H9 (cell line): Measurements from ENCODE around the gene GALNT9. TPM values are rescaled to one million over a fixed set of nuclear protein-coding genes. Genes with fewer than 3 reads are reported as not detected.

Experiments used
- DNase-seq: peaks from one replicate; pipeline ENCODE4 v3.0.0-alpha.2; 2017
- H2AFZ ChIP-seq: one replicate; pipeline ENCODE4 v1.6.1; 2013; ENCODE audit warnings: mild to moderate bottlenecking, low read length, control low read depth, moderate library complexity
- H2AK5ac ChIP-seq: 2 replicates; pipeline ENCODE4 v1.6.1; 2013; ENCODE audit warnings: low read length, control low read depth, mixed read lengths; ENCODE audit not compliant: insufficient read length
- H2BK120ac ChIP-seq: one replicate; pipeline ENCODE4 v1.6.1; 2013; ENCODE audit warnings: low read depth, mild to moderate bottlenecking, low read length, control low read depth, inconsistent platforms; ENCODE audit not compliant: poor library complexity, severe bottlenecking
- H2BK12ac ChIP-seq: 2 replicates; pipeline ENCODE4 v1.6.1; 2013; ENCODE audit warnings: low read length, control low read depth, mixed read lengths, low read depth; ENCODE audit not compliant: insufficient read length
- H2BK15ac ChIP-seq: 2 replicates; pipeline ENCODE4 v1.6.1; 2013; ENCODE audit warnings: low read depth, low read length, control low read depth
- H2BK20ac ChIP-seq: one replicate; pipeline ENCODE4 v1.6.1; 2013; ENCODE audit warnings: low read depth, mild to moderate bottlenecking, low read length, control low read depth, inconsistent platforms; ENCODE audit not compliant: poor library complexity, severe bottlenecking
- H2BK5ac ChIP-seq: 2 replicates; pipeline ENCODE4 v1.6.1; 2013; ENCODE audit warnings: low read length, control low read depth, mixed read lengths; ENCODE audit not compliant: insufficient read length
- H3K14ac ChIP-seq: 2 replicates; pipeline ENCODE4 v1.6.1; 2013; ENCODE audit warnings: low read length, control low read depth; ENCODE audit not compliant: insufficient read depth
- H3K18ac ChIP-seq: 2 replicates; pipeline ENCODE4 v1.6.1; 2013; ENCODE audit warnings: low read depth, mild to moderate bottlenecking, mixed read lengths, low read length, control low read depth; ENCODE audit not compliant: insufficient read length
- H3K23ac ChIP-seq: 2 replicates; pipeline ENCODE4 v1.6.1; 2013; ENCODE audit warnings: low read length, control low read depth, mixed read lengths, low read depth; ENCODE audit not compliant: insufficient read length
- H3K23me2 ChIP-seq: 2 replicates; pipeline ENCODE4 v1.6.1; 2013; ENCODE audit warnings: low read depth, mild to moderate bottlenecking, mixed read lengths, low read length, control low read depth; ENCODE audit not compliant: insufficient read length, poor library complexity, severe bottlenecking
- H3K27ac ChIP-seq: 2 replicates; pipeline ENCODE4 v1.5.1; 2013; ENCODE audit warnings: low read length, control low read depth, mixed read lengths, low read depth; ENCODE audit not compliant: insufficient read length
- H3K27me3 ChIP-seq: 2 replicates; pipeline ENCODE4 v1.6.1; 2013; ENCODE audit warnings: low read length, control low read depth, inconsistent platforms; ENCODE audit not compliant: insufficient read depth
- H3K4ac ChIP-seq: 2 replicates; pipeline ENCODE4 v1.6.1; 2013; ENCODE audit warnings: low read depth, mild to moderate bottlenecking, control low read depth, inconsistent platforms, low read length, moderate library complexity
- H3K4me1 ChIP-seq: 2 replicates; pipeline ENCODE4 v1.6.1; 2013; ENCODE audit warnings: low read length, control low read depth, inconsistent platforms; ENCODE audit not compliant: insufficient read depth
- H3K4me2 ChIP-seq: 2 replicates; pipeline ENCODE4 v1.6.1; 2013; ENCODE audit warnings: low read length, control low read depth, mixed read lengths; ENCODE audit not compliant: insufficient read length, insufficient read depth
- H3K56ac ChIP-seq: 2 replicates; pipeline ENCODE4 v1.6.1; 2013; ENCODE audit warnings: low read depth, mild to moderate bottlenecking, mixed read lengths, low read length, control low read depth; ENCODE audit not compliant: insufficient read length
- H3K79me1 ChIP-seq: 2 replicates; pipeline ENCODE4 v1.6.1; 2013; ENCODE audit warnings: low read depth, mild to moderate bottlenecking, moderate library complexity, low read length, control low read depth, inconsistent platforms; ENCODE audit not compliant: insufficient read depth, poor library complexity, severe bottlenecking
- H3K79me2 ChIP-seq: 2 replicates; pipeline ENCODE4 v1.6.1; 2013; ENCODE audit warnings: low read length, control low read depth, inconsistent platforms; ENCODE audit not compliant: insufficient read depth
- H3K9ac ChIP-seq: 2 replicates; pipeline ENCODE4 v1.6.1; 2013; ENCODE audit warnings: low read length, control low read depth, mixed read lengths; ENCODE audit not compliant: insufficient read length; ENCODE audit errors: extremely low read depth
- H3K9me3 ChIP-seq: one replicate; pipeline ENCODE4 v1.6.1; 2013; ENCODE audit warnings: low read depth, low read length, inconsistent platforms; ENCODE audit not compliant: control insufficient read depth
- H3T11ph ChIP-seq: one replicate; pipeline ENCODE4 v1.6.1; 2013; ENCODE audit warnings: mild to moderate bottlenecking, low read length, control low read depth, inconsistent platforms
- H4K20me1 ChIP-seq: one replicate; pipeline ENCODE4 v1.6.1; 2013; ENCODE audit not compliant: control insufficient read depth, insufficient read length, insufficient read depth
- H4K5ac ChIP-seq: 2 replicates; pipeline ENCODE4 v1.6.1; 2013; ENCODE audit warnings: low read depth, mild to moderate bottlenecking, mixed read lengths, low read length, control low read depth; ENCODE audit not compliant: insufficient read length
- H4K8ac ChIP-seq: replicated peaks from 2 replicates; pipeline ENCODE4 v1.6.1; 2013; ENCODE audit warnings: low read length, control low read depth, mixed read lengths, low read depth; ENCODE audit not compliant: insufficient read length
- H4K91ac ChIP-seq: 2 replicates; pipeline ENCODE4 v1.6.1; 2013; ENCODE audit warnings: low read depth, mild to moderate bottlenecking, moderate library complexity, mixed read lengths, low read length, control low read depth; ENCODE audit not compliant: insufficient read length
- H3K27ac Mint-ChIP-seq, 3 experiments: 2 replicates in 2 of 3; 3 replicates in 1 of 3; pipeline ENCODE4 v1.8.0; 2020 to 2021; ENCODE audit warnings: mixed read lengths in 3 of 3, mild to moderate bottlenecking in 1 of 3, moderate library complexity in 1 of 3
- H3K27me3 Mint-ChIP-seq: 2 replicates; pipeline ENCODE4 v1.8.0; 2021; ENCODE audit warnings: low read depth, mild to moderate bottlenecking, moderate library complexity, mixed read lengths
- H3K36me3 Mint-ChIP-seq, 3 experiments: 2 replicates in 2 of 3; 3 replicates in 1 of 3; pipeline ENCODE4 v1.8.0; 2020 to 2021; ENCODE audit warnings: low read depth in 3 of 3, mixed read lengths in 3 of 3; ENCODE audit not compliant: insufficient read depth in 1 of 3
- H3K4me1 Mint-ChIP-seq, 2 experiments: 2 replicates each; pipeline ENCODE4 v1.8.0; 2020; ENCODE audit warnings: mixed read lengths in 2 of 2
- H3K4me3 Mint-ChIP-seq, 2 experiments: 2 replicates in 1 of 2; 3 replicates in 1 of 2; pipeline ENCODE4 v1.8.0; 2020 to 2021; ENCODE audit warnings: mild to moderate bottlenecking in 2 of 2, mixed read lengths in 2 of 2, moderate library complexity in 1 of 2
- H3K9me3 Mint-ChIP-seq, 2 experiments: 2 replicates in 1 of 2; 3 replicates in 1 of 2; pipeline ENCODE4 v1.8.0; 2020; ENCODE audit warnings: mild to moderate bottlenecking in 2 of 2, mixed read lengths in 2 of 2, moderate library complexity in 1 of 2
- WGBS: extraction: QIAGEN DNeasy Blood & Tissue Kit; methylation state at CpG from one replicate; pipeline ENCODE4 v1.1.7; 2013; ENCODE audit warnings: missing lambda C conversion rate, low lambda C conversion rate, mixed read lengths; ENCODE audit not compliant: insufficient read length; ENCODE audit errors: extremely low coverage; 5-methylcytosine and 5-hydroxymethylcytosine counted together
- total RNA-seq: library from RNA; stranded (reverse); gene quantifications from 2 replicates; pipeline ENCODE4 v1.2.1, GENCODE V29; 2021
- TF ChIP-seq, protein P1 (sequence below): fragments of 200-600 bp; sonication (generic); conservative IDR thresholded peaks from 3 replicates; pipeline ENCODE4 v1.8.0; 2021; ENCODE audit warnings: antibody characterized with exemption, mild to moderate bottlenecking

Gene GALNT9
- total RNA-seq, 1 experiment from 2014 or later: 0.35 TPM

DNA sequence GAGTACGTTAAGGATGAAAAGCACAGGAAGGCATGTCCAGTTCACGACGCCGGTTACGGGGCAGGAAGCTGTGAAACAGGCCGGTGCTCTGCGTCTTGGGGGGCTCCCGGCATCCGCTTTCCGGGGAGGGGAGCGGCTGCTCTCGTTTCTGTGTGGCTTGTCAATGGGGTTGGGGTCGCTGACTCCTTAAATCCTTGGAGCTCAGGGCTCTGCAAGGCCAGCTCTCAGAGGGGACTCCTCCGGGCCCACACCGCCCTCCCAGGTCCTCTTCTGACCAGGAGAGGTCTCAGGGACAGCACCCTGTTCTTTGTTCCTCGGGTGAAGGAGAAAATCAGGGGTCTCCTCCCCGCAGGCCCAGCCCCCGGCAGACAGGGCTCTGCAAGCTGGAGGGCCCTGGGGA lies 78.1 kb downstream of the GALNT9 start:
- Histone ChIP-seq H2AFZ (no peak overlapping the region), H2BK5ac (no peak overlapping the region), H2BK12ac (no peak overlapping the region), H4K5ac (no peak overlapping the region), H3K27me3 (no peaks in the 10 kb centered on the region; the same call in 1 of the 2 replicates), H3K4me2 (no peak overlapping the region), H3T11ph (no peak overlapping the region), H4K8ac (no peak overlapping the region), H3K4ac (no peak overlapping the region), H3K9ac (no peak overlapping the region), H3K14ac (no peak overlapping the region), H2BK20ac (no peak overlapping the region), H3K9me3 (no peaks in the 10 kb centered on the region), H4K91ac (no peak overlapping the region), H3K4me1 (peaks cover 2% of the 10 kb centered on the region; the same call in 1 of the 2 replicates), H3K79me2 (no peaks in the 10 kb centered on the region), H3K79me1 (no peaks in the 10 kb centered on the region), H3K23ac (no peak overlapping the region), H2BK15ac (no peak overlapping the region), H3K56ac (no peak overlapping the region), H2AK5ac (no peak overlapping the region), H3K18ac (no peak overlapping the region), H2BK120ac (no peak overlapping the region), H4K20me1 (no peaks in the 10 kb centered on the region), H3K27ac (no peak overlapping the region), H3K23me2 (no peaks in the 10 kb centered on the region)
- TF ChIP-seq, protein P1, sequence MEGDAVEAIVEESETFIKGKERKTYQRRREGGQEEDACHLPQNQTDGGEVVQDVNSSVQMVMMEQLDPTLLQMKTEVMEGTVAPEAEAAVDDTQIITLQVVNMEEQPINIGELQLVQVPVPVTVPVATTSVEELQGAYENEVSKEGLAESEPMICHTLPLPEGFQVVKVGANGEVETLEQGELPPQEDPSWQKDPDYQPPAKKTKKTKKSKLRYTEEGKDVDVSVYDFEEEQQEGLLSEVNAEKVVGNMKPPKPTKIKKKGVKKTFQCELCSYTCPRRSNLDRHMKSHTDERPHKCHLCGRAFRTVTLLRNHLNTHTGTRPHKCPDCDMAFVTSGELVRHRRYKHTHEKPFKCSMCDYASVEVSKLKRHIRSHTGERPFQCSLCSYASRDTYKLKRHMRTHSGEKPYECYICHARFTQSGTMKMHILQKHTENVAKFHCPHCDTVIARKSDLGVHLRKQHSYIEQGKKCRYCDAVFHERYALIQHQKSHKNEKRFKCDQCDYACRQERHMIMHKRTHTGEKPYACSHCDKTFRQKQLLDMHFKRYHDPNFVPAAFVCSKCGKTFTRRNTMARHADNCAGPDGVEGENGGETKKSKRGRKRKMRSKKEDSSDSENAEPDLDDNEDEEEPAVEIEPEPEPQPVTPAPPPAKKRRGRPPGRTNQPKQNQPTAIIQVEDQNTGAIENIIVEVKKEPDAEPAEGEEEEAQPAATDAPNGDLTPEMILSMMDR: no peak
- no peak overlapping the region for H3K4me3 Mint-ChIP-seq
- no peaks in the 10 kb centered on the region; a peak in 1 of 7 replicates for H3K36me3 Mint-ChIP-seq
- no peak for DNase-seq
- no CpG with 5 or more reads among the region's 18 CpGs for WGBS
- H3K9me3 Mint-ChIP-seq: 0 out of 5 replicates have a peak, but pooled peaks cover 0 to 2% of the 10 kb centered on the region in 2 experiments
- H3K4me1 Mint-ChIP-seq: peaks cover 27 to 31% of the 10 kb centered on the region in 2 experiments
- H3K27ac Mint-ChIP-seq: peak overlapping the region in 1 of 3 experiments; percentile 67; a peak in 1 of 7 replicates
- peaks cover 67% of the 10 kb centered on the region for H3K27me3 Mint-ChIP-seq
